Measurements from ENCODE around the gene IDI1.
"Not testable (repeated sequence)": the region's sequence is repeated elsewhere in the genome, so short reads cannot be mapped to it uniquely, and the experiment has no call there.

IDI1 gene

DNA sequence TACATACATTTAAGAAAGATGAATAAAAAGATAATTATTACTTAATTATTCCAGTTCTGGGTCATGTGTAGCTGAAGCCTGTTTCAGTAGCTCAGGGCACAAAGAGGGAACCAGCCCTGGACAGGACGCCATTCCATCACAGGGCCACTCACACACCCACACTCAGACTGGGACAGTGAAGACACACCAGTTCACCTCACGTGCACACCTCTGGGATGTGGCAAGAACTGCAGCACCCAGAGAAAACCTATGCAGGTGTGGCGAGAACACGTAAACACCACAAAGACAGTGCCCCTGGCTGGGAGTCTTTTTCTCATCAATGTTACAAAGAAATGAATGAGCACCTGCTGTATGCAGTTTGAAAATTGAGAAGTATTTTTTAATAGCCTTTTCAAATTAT is 1.6 kb upstream of the IDI1 start:
- Mint-ChIP-seq H3K36me3 (ENCODE audit: low read depth) (peaks cover 41% of the 10 kb centered on the region), H3K4me1 (peaks cover 68% of the 10 kb centered on the region), H3K4me3 (peak overlapping the region; percentile 96), H3K9me3 (no peaks in the 10 kb centered on the region), H3K27me3 (no peaks in the 10 kb centered on the region), H3K27ac (peak overlapping the region; percentile 76)
- DNase-seq: peak; percentile 24
- no peak for ATAC-seq

DNA sequence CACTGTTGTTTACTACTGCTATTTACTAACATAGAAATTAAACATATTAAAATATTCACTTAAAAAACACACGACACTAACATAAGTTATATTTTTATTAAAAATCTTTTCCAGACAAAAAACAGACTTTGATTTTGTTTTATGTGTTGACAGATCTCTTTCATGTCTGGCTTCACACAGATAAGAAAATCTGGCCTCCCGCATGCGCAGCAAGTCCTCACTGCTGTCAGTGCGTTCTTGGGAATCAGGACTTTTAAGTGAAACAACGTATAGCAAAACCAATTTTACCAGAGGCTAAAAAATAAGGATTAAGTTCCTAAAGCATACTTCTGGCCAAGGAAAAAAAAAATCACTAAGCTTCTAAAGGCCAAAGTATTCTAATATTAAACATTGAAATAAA is 1.2 kb upstream of the IDI1 start:
- Mint-ChIP-seq H3K27me3 (no peaks in the 10 kb centered on the region), H3K36me3 (ENCODE audit: low read depth) (peaks cover 45% of the 10 kb centered on the region), H3K4me3 (peak overlapping the region; percentile 96), H3K4me1 (peaks cover 68% of the 10 kb centered on the region), H3K9me3 (no peaks in the 10 kb centered on the region), H3K27ac (peak overlapping the region; percentile 95)
- ATAC-seq (no peak), DNase-seq (no peak)

DNA sequence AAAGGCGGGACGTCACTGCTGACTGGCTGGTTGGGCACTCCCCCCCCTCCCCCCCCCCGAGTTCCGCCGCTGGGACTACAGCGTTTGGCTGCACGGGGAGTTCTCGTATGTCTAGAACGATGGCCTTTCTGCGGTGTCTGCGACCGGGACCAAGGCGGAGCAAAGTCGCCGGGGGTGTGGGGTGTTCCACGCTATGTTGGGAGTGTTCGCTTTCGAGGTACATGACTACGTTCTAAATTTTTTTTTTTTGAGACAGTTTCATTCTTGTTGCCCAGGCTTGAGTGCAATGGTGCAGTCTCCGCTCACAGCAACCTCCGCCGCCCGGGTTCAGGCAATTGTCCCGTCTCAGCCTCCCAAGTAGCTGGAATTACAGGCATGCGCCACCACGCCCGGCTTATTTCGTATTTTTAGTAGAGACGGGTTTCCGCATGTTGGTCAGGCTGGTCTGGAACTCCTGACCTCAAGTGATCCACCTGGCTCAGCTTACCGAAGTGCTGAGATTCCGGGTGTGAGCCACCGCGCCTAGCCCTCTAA is 573 bp upstream of the IDI1 start:
- ATAC-seq: no peak
- Mint-ChIP-seq H3K27me3 (no peaks in the 10 kb centered on the region), H3K36me3 (ENCODE audit: low read depth) (peaks cover 49% of the 10 kb centered on the region), H3K4me3 (peak overlapping the region; percentile 96), H3K9me3 (no peaks in the 10 kb centered on the region), H3K27ac (peak overlapping the region; percentile 95), H3K4me1 (peaks cover 68% of the 10 kb centered on the region)
- DNase-seq: no peak

DNA sequence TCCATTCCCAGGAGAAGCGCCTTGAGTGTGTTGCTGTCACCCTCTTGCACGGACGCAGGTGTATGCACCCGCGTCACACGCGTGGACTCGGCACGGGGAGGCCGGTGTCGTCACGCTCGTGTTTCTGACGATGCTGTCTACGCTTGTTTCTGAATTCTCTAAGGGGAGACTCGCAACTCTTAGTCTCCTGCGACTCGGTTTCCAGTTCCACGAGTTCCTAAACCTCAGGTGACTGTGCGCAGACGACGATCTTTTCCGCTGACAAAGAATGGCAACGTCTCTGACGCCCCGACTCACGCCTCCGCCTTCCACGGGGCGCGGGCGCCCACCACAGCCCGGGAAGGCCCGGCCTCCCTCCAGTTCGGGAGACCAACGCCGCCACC is 579 bp downstream of the IDI1 start:
- Mint-ChIP-seq H3K36me3 (ENCODE audit: low read depth) (peaks cover 55% of the 10 kb centered on the region), H3K9me3 (no peaks in the 10 kb centered on the region), H3K4me3 (peak overlapping the region; percentile 96), H3K27ac (peak overlapping the region; percentile 95), H3K4me1 (peaks cover 69% of the 10 kb centered on the region), H3K27me3 (no peaks in the 10 kb centered on the region)
- DNase-seq (no peak), ATAC-seq (peak; percentile 25)

DNA sequence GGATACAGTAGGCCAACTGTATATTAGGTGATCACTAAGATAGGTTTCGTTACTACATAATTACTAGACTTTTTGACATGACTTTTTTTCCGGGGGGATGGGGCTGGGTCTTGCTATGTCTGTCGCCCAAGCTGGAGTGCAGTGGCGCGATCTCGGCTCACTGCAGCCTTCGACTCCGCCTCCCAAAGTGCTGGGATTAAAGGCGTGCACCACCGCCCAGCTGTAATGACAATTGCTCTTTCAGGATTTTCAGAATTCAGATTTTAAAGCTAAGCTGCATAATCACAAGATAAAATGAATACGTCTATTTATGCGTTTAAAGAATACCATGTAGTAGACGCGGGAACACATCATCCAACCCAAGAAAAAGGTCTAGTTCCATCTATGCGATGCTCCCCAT is 982 bp downstream of the IDI1 start:
- H3K9me3 Mint-ChIP-seq: no peaks in the 10 kb centered on the region
- peak overlapping the region; percentile 96 for H3K4me3 Mint-ChIP-seq
- peak overlapping the region; percentile 95 for H3K27ac Mint-ChIP-seq
- H3K4me1 Mint-ChIP-seq: peaks cover 69% of the 10 kb centered on the region
- H3K36me3 Mint-ChIP-seq (ENCODE audit: low read depth): peaks cover 57% of the 10 kb centered on the region
- no peaks in the 10 kb centered on the region for H3K27me3 Mint-ChIP-seq
- no peak for DNase-seq
- no peak for ATAC-seq

DNA sequence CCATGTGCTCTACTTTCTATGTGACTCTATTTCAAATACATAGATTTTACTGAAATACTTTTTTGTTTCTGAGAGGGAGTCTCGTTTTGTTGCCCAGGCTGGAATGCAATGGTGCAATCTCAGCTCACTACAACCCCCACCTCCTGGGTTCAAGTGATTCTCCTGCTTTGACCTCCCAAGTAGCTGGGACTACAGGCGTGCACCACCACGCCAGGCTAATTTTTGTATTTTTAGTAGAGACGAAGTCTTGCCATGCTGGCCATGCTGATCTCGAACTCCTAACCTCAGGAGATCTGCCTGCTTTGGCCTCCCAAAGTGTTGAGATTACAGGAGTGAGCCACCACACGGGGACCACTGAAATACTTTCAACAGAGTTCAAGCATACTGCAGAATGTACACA is 3.5 kb downstream of the IDI1 start:
- Mint-ChIP-seq H3K36me3 (ENCODE audit: low read depth) (peaks cover 46% of the 10 kb centered on the region), H3K9me3 (no peaks in the 10 kb centered on the region), H3K27ac (peak overlapping the region; percentile 70), H3K4me1 (peaks cover 46% of the 10 kb centered on the region), H3K27me3 (no peaks in the 10 kb centered on the region), H3K4me3 (peak overlapping the region; percentile 66)
- DNase-seq (no peak), ATAC-seq (no peak)

DNA sequence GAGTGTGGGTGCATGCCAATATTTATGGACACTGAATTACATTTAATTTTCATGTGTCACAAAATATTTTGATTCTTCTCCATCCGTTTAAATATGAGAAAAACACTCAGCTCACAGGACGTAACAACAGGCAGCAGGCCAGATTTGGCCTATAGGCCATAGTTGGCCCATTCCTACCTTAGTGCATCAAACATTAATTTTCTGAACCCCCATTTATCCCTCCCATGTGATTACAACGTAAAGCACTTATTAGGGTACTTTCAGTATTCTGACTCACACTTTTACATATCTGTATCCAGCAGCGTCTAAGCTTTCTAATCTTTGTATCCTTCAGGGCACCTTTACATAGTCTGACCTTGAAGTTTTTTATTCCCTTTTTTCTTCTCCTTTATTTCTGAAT is 4.0 kb downstream of the IDI1 start:
- Mint-ChIP-seq H3K4me1 (peaks cover 44% of the 10 kb centered on the region), H3K27ac (peak overlapping the region; percentile 70), H3K4me3 (peak overlapping the region; percentile 66), H3K27me3 (no peaks in the 10 kb centered on the region), H3K36me3 (ENCODE audit: low read depth) (peaks cover 49% of the 10 kb centered on the region), H3K9me3 (no peaks in the 10 kb centered on the region)
- no peak for ATAC-seq
- DNase-seq: no peak

DNA sequence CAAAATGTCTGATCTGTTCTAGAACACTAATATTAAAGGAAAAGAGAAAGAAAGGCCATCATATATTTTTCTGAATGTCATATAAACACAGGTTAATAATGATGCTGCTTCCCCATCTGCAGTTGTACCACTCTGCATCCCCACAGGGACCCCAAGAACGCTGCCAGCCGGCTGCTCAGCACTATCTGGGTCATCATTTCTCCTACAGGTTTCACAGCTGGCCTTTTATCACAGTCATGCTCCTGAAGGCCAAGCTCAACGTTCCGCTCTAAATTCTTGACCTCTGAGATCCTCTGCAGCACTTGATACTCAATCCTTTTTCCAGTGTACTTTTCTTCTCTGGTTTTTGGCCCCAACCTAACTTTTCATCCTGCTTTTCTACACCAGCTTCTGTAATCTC is 4.8 kb downstream of the IDI1 start:
- DNase-seq: no peak
- Mint-ChIP-seq H3K27ac (peak overlapping the region; percentile 73), H3K4me3 (peak overlapping the region; percentile 66), H3K4me1 (peaks cover 44% of the 10 kb centered on the region), H3K36me3 (ENCODE audit: low read depth) (peaks cover 49% of the 10 kb centered on the region), H3K9me3 (no peaks in the 10 kb centered on the region), H3K27me3 (no peaks in the 10 kb centered on the region)
- no peak for ATAC-seq

DNA sequence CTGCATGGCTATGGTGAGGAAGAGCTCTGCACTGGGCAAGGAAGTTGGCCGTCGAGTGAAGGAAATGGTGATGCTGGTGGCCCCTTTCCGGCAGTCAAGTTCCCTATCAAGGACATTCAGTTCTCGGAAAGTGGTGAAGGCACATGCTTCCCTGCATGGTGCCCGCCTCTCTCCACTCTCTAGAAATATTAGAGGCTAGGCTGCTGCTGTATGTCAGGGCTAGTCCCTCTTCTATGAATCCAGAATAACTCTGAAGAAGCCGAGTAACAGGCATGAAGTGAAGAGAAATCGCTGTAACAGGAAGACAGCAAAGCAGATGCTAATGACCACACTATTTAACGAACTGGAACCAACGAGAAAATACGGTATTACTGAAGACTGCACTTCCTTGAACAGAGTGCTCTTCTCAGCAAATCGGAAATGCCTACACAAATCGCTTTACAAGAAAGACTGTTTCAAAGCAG is 5.4 kb downstream of the IDI1 start:
- H3K4me3 Mint-ChIP-seq: peak overlapping the region; percentile 66
- peak overlapping the region; percentile 73 for H3K27ac Mint-ChIP-seq
- no peaks in the 10 kb centered on the region for H3K9me3 Mint-ChIP-seq
- ATAC-seq (peak; percentile 38), DNase-seq (no peak)
- peaks cover 44% of the 10 kb centered on the region for H3K4me1 Mint-ChIP-seq
- no peaks in the 10 kb centered on the region for H3K27me3 Mint-ChIP-seq
- peaks cover 49% of the 10 kb centered on the region for H3K36me3 Mint-ChIP-seq (ENCODE audit: low read depth)

DNA sequence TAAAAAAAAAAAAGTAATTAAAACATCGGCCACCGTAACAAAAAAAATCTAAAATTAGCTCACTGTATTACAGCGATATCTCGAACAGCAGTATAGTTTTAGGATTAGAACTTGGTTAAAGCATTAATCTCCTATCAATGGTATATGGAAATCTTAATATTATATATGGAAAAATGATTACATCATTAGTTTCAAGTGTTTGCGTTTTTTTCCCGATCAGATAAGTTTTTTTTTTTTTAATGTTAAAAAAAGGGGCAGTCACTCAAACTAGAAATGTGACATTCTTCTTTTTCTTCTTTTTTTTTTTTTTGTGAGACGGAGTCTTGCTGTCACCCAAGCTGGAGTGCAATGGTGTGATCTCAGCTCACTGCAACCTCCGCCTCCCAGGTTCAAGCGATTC is 7.4 kb downstream of the IDI1 start:
- DNase-seq (no peak), ATAC-seq (no peak)
- Mint-ChIP-seq H3K9me3 (no peaks in the 10 kb centered on the region), H3K4me3 (no peak overlapping the region), H3K4me1 (peaks cover 35% of the 10 kb centered on the region), H3K27me3 (no peaks in the 10 kb centered on the region), H3K27ac (no peak overlapping the region), H3K36me3 (ENCODE audit: low read depth) (peaks cover 47% of the 10 kb centered on the region)

DNA sequence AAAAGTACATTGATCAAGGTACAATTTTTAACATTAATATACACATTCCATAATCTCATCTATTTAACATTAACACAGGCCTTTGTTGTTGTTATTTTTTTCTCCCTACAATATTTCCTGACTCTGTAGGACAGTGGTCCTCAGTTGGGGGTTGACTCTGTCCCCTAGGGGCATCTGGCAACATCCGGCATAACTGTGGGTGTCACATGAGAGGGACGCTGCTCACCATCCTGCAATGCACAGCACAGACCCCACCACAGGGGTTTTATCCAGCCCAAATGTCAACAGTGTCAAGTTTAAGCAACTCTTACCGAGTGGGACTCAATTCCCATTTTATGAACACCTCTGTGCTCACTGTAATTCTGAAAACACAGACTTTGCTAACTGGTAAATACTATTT is 8.8 kb downstream of the IDI1 start:
- no peak for DNase-seq
- Mint-ChIP-seq H3K36me3 (ENCODE audit: low read depth) (peaks cover 40% of the 10 kb centered on the region), H3K9me3 (no peaks in the 10 kb centered on the region), H3K27me3 (no peaks in the 10 kb centered on the region), H3K4me3 (no peak overlapping the region), H3K27ac (no peak overlapping the region), H3K4me1 (peaks cover 25% of the 10 kb centered on the region)
- no peak for ATAC-seq

DNA sequence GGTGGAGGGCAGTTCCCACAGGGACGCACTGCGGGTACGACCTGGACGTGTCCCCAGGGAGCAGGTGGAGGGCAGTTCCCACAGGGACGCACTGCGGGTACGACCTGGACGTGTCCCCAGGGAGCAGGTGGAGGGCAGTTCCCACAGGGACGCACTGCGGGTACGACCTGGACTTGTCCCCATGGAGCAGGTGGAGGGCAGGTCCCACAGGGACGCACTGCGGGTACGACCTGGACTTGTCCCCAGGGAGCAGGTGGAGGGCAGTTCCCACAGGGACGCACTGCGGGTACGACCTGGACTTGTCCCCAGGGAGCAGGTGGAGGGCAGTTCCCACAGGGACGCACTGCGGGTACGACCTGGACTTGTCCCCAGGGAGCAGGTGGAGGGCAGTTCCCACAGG is 10.2 kb downstream of the IDI1 start:
- H3K27ac Mint-ChIP-seq, DNase-seq, ATAC-seq, H3K4me3 Mint-ChIP-seq, H3K27me3 Mint-ChIP-seq, H3K9me3 Mint-ChIP-seq: not testable (repeated sequence)
- Mint-ChIP-seq H3K4me1 (peaks cover 12% of the 10 kb centered on the region), H3K36me3 (ENCODE audit: low read depth) (peaks cover 31% of the 10 kb centered on the region)

DNA sequence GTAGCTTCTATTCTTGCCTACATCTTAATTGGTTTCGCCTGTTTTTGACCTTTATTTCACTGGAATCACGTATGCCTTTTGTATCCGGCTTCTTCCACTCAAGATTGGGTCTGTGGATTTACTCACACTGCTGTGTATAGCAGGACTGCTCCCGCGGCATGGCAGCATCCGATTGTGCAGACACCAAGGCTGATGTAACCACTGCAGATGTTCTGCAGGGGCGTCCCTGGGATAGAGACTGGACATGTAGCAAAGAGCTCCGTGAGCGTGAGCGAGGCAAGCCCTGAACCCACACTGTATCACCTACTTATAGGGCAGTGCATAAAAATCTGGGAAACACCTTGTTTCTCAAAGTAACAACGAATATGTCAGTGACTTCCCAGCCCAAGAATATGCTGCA is 11.8 kb downstream of the IDI1 start:
- no peak overlapping the region for H3K27ac Mint-ChIP-seq
- H3K27me3 Mint-ChIP-seq: no peaks in the 10 kb centered on the region
- ATAC-seq (no peak), DNase-seq (no peak)
- H3K4me1 Mint-ChIP-seq: peaks cover 2% of the 10 kb centered on the region
- no peak overlapping the region for H3K4me3 Mint-ChIP-seq
- no peaks in the 10 kb centered on the region for H3K9me3 Mint-ChIP-seq
- H3K36me3 Mint-ChIP-seq (ENCODE audit: low read depth): peaks cover 26% of the 10 kb centered on the region

DNA sequence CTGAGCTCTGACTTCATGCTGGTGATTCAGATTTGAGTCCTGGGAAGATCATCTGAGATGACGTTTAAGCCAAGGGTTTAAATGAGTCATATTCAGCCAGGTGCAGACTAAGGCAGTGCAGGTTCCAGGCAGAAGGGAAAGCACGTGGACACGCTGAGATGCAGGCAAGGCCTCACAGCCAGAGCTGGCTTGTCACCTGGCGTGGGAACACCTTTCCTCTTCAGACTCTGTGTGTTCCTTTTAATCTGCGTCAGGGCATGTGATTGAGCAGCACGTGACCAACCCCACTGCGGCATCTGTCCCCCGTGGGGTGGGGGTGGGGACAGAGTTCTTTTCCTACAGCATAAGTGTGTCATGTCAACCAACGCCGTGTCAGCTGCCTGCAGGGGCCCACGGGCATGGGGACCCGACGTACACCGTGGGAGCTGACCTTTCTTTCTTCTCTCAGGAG is 12.6 kb downstream of the IDI1 start:
- H3K4me3 Mint-ChIP-seq: no peak overlapping the region

DNA sequence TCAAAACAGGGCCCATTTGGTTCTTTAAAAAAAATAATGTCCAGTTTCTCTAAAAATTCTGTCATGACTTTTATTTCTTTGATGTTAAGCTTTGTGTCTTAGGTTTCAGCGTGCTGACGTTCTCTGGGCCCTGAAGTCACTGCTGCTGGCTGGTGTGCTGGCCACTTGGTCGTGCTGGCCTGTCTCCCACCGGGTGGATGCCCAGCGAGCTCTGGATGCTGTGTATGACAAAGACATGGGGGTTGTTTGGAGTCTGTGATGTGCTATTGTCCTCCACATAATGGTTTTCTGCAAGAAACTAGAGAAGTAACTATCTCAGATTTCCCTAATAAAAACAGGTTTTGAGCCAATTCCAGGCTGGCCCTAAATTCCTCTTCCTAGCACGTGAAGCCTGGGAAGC is 13.7 kb downstream of the IDI1 start:
- H3K27ac Mint-ChIP-seq: no peak overlapping the region
- H3K9me3 Mint-ChIP-seq: no peaks in the 10 kb centered on the region
- DNase-seq: no peak
- peaks cover 15% of the 10 kb centered on the region for H3K36me3 Mint-ChIP-seq (ENCODE audit: low read depth)
- peaks cover 2% of the 10 kb centered on the region for H3K4me1 Mint-ChIP-seq
- no peak for ATAC-seq
- no peak overlapping the region for H3K4me3 Mint-ChIP-seq
- H3K27me3 Mint-ChIP-seq: no peaks in the 10 kb centered on the region

More for the DNA sequence above, 12.6 kb downstream of the IDI1 start:
- peak overlapping the region; percentile 35 for H3K27ac Mint-ChIP-seq
- ATAC-seq (peak; percentile 63), DNase-seq (no peak)
- no peaks in the 10 kb centered on the region for H3K27me3 Mint-ChIP-seq
- peaks cover 2% of the 10 kb centered on the region for H3K4me1 Mint-ChIP-seq
- no peaks in the 10 kb centered on the region for H3K9me3 Mint-ChIP-seq
- H3K36me3 Mint-ChIP-seq (ENCODE audit: low read depth): peaks cover 24% of the 10 kb centered on the region

DNA sequence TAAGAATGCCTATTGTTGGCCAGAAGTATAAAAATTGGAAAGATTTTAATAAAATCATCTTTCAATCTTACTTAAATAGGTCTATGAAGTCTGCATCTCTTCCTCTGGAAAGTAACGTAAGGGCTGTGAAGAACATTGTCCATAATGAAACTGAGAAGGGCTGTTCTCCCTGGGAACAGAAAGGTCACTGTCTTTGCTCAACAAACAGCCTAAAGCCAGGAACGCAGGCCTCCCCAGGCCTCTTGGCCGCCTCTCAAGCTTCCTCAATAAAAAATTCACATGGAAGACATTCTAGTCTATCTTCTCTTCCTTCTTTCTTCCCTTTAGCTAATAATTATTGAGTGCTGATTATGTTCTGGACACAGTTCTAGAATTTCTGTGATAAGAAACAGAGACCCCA is 14.2 kb downstream of the IDI1 start:
- Mint-ChIP-seq H3K4me3 (no peak overlapping the region), H3K36me3 (ENCODE audit: low read depth) (peaks cover 12% of the 10 kb centered on the region), H3K9me3 (no peaks in the 10 kb centered on the region), H3K27ac (no peak overlapping the region), H3K4me1 (peaks cover 2% of the 10 kb centered on the region), H3K27me3 (no peaks in the 10 kb centered on the region)
- no peak for DNase-seq
- no peak for ATAC-seq

Measured in activated naive CD8-positive, alpha-beta T cell treated with anti-CD3 and anti-CD28 coated beads, Interleukin-2, amount 50 U/mL, for 24 hours (primary cell).